Gastrocnemius medialis (tissue), 4 donors: ENCODE data around the gene MFSD8.

Source experiments
- POLR2A ChIP-seq, 2 donors: fragments of 450-650 bp; IDR thresholded peaks; one replicate each; pipeline ENCODE4 v1.6.1; 2017; ENCODE audit warnings: antibody characterized with exemption in 2 of 2, mild to moderate bottlenecking in 2 of 2, moderate library complexity in 2 of 2
- TF ChIP-seq, protein P1 (sequence below), 5 experiments: fragments of 450-650 bp in 3 of 5; fragments of 200-600 bp in 2 of 5; sonication (generic) in 2 of 5; IDR thresholded peaks in 4 of 5; conservative IDR thresholded peaks in 1 of 5; 1 replicate in 4 of 5; 2 replicates in 1 of 5; pipeline ENCODE4 v1.5.1; 2016 to 2019; ENCODE audit warnings: antibody characterized with exemption in 5 of 5, mild to moderate bottlenecking in 3 of 5, moderate library complexity in 3 of 5

DNA sequence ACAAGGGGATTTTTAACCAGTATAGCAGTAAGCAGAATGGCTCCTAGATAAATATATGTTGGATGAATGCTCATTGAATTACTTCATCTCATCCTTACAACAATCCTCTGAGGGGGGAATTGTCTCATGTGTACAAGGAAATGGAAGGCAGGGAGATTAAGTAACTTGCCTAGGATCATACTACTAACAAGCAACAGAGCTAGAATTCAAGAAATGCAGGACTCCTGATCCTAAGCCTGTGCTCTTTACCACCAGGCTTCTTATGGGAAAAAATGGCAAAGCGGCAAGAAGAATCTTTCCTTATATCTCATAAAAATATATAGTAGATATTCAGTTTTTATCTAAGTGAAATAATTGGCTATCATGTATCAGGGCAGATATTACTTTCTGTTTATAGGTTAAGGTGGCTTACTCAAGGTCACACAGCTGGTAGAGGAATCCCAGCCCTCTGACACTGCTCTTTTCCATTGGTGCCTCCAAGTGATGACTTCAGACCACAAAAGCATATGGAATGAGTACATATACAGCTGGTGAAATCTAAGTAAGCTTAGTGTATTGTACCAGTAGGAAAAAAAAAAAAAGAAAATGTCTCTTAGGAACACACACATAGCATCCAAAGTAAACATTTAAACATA is 2.3 kb upstream of the MFSD8 start:
- TF ChIP-seq, protein P1, sequence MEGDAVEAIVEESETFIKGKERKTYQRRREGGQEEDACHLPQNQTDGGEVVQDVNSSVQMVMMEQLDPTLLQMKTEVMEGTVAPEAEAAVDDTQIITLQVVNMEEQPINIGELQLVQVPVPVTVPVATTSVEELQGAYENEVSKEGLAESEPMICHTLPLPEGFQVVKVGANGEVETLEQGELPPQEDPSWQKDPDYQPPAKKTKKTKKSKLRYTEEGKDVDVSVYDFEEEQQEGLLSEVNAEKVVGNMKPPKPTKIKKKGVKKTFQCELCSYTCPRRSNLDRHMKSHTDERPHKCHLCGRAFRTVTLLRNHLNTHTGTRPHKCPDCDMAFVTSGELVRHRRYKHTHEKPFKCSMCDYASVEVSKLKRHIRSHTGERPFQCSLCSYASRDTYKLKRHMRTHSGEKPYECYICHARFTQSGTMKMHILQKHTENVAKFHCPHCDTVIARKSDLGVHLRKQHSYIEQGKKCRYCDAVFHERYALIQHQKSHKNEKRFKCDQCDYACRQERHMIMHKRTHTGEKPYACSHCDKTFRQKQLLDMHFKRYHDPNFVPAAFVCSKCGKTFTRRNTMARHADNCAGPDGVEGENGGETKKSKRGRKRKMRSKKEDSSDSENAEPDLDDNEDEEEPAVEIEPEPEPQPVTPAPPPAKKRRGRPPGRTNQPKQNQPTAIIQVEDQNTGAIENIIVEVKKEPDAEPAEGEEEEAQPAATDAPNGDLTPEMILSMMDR (IDR thresholded peaks at IDR 0.05 in 4 of 5, conservative IDR thresholded peaks at IDR 0.05 in 1 of 5) = no peak
- TF ChIP-seq POLR2A (IDR thresholded peaks at IDR 0.05) = no peak
